GM19239 (cell line): ENCODE results near the gene SLC25A11.
"Not testable (repeated sequence)": the region's sequence is repeated elsewhere in the genome, so short reads cannot be mapped to it uniquely, and the experiment has no call there.

Experiments used
- DNase-seq: peaks from one replicate; pipeline ENCODE4 v3.0.0; 2011; ENCODE audit warnings: low spot score; ENCODE audit not compliant: insufficient read length
- FAIRE-seq: peaks from 2 replicates; lab custom pipeline; 2011; peaks lifted over from hg19 to GRCh38; lab: Jason Lieb, UNC

SLC25A11 gene

GRCh38 chr17:4928881-4929280, 11.0 kb downstream of the SLC25A11 start:
- FAIRE-seq, result no peak

GRCh38 chr17:4926577-4927335, 13.1 kb downstream of the SLC25A11 start:
- not testable (repeated sequence) for DNase-seq, FAIRE-seq

More at GRCh38 chr17:4928881-4929280, 11.0 kb downstream of the SLC25A11 start:
- no peak for DNase-seq

- no peak for FAIRE-seq
- DNase-seq, result no peak
These were observed 18.5 kb downstream of the SLC25A11 start for GRCh38 chr17:4921320-4921719.

- FAIRE-seq (no peak), DNase-seq (no peak)
These were observed 19.3 kb downstream of the SLC25A11 start for GRCh38 chr17:4920351-4921048.

GRCh38 chr17:4919511-4920047, 20.3 kb downstream of the SLC25A11 start:
- FAIRE-seq (no peak), DNase-seq (no peak)

GRCh38 chr17:4914551-4914950, 25.3 kb downstream of the SLC25A11 start:
- FAIRE-seq, DNase-seq: not testable (repeated sequence)

GRCh38 chr17:4913994-4914393, 25.9 kb downstream of the SLC25A11 start:
- DNase-seq (no peak), FAIRE-seq (no peak)

- peak; percentile 75 for DNase-seq
- peak; percentile 83 for FAIRE-seq
These were observed 30.9 kb downstream of the SLC25A11 start for GRCh38 chr17:4908711-4909496.

- FAIRE-seq, result no peak
- DNase-seq, result no peak
These were observed 31.5 kb downstream of the SLC25A11 start for GRCh38 chr17:4908301-4908700.

- FAIRE-seq, DNase-seq: not testable (repeated sequence)
These were observed 33.2 kb downstream of the SLC25A11 start for GRCh38 chr17:4906642-4907041.

- peak; percentile 95 for FAIRE-seq
- no peak for DNase-seq
These were observed 36.6 kb downstream of the SLC25A11 start, which contains the start of gene CHRNE for GRCh38 chr17:4903051-4903818. CHRNE (minus strand) TSS chr17:4903098; CDS start chr17:4903063, 35 bp downstream.

- DNase-seq (no peak), FAIRE-seq (no peak)
These were observed 37.3 kb downstream of the SLC25A11 start for GRCh38 chr17:4902540-4902939.

- DNase-seq (no peak), FAIRE-seq (no peak)
These were observed 38.0 kb downstream of the SLC25A11 start for GRCh38 chr17:4901648-4902344.

GRCh38 chr17:4901108-4901647, 38.7 kb downstream of the SLC25A11 start:
- no peak for FAIRE-seq

GRCh38 chr17:4900231-4901107, 39.4 kb downstream of the SLC25A11 start:
- FAIRE-seq, result no peak
- no peak for DNase-seq

More at GRCh38 chr17:4901108-4901647, 38.7 kb downstream of the SLC25A11 start:
- no peak for DNase-seq

GRCh38 chr17:4899341-4900230, 40.3 kb downstream of the SLC25A11 start, which contains the start of gene C17orf107:
C17orf107 (plus strand) TSS chr17:4899536; CDS start chr17:4899763, 227 bp downstream.
- FAIRE-seq (peak; percentile 28), DNase-seq (peak; percentile 70)

- DNase-seq (no peak), FAIRE-seq (no peak)
These were observed 40.9 kb downstream of the SLC25A11 start for GRCh38 chr17:4898927-4899326.
